ENCODE results near the gene CCT7.

The CCT7 gene

GRCh38 chr2:73297151-73297559 lies 63.0 kb downstream of the CCT7 start:
- DNase-seq = no peak

DNA sequence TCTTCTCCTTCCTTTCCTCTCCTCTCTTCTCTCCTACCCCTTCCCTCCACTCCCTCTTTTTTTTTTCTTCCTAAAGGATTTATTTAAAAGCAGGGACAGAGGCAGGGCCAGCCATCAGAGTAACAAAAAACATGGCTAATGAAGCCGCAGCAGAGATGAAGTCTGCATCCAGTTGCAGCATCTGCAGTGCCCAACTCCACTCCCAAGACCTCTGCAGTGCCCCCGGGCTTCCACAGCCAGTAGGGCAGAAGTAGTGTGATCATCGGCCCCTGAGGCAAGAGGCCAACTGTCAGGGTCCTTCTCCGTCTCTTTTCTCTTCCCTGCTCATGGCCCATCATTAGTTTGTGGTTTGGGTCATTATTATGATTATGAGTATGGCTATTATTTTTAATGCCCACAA lies 63.5 kb downstream of the CCT7 start:
- no peak for DNase-seq

DNA sequence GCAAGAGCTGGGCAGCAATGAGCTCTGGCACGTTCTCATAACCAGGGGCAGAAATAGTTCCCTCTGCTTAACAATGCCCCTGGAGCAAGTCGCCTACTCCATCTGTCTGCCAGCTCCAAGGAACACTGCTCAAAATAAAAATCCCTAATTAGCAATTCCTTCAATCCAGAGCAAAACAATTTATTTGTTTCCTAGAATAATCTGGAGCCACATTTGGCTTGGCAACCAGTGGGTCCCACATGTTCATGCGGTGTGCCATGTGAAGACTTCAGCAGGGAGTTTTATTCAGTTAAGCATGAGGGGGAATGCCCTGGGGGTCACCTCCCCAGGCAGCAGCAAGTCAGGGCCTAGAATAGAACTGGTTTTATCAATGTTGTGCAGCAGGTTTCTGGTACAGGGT lies 66.8 kb downstream of the CCT7 start:
- no peak for DNase-seq

DNA sequence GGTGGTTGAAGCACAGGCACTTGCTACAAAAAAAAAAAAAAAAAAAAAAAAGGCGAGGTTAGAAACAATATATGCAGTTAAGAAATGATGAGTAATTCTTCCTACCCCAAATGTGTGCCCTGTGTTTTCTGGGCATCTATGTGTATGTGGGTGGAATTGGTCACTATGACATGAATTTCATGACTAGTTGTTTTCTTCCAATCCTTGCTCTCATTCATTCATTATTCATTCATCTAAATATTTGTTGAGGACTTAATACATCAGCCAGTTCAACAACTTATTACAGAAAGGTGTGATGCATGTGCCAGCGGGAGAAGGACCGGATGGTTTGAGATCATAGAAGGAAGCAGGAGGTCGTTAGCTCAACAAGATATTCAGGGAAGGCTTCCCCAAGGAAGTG lies 67.5 kb downstream of the CCT7 start:
- DNase-seq = no peak

Data from hematopoietic multipotent progenitor cell treated with erythropoietin and hydrocortisone succinate and interleukin-3 and kit ligand, for 8 days (in vitro differentiated cells).